K562 (cell line): ENCODE measurements around the gene IL13.

Experiments
- CBX3 ChIP-seq, 2 experiments: IDR thresholded peaks; 1 replicate in 1 of 2; 2 replicates in 1 of 2; pipeline ENCODE4 v1.6.1; 2012; ENCODE audit warnings: inconsistent platforms in 2 of 2, low read length in 2 of 2, borderline replicate concordance in 1 of 2, control low read depth in 1 of 2
- JUNB ChIP-seq: fragments of 450-650 bp; formaldehyde crosslinking; conservative IDR thresholded peaks from 2 replicates; pipeline ENCODE4 v1.4.0; 2020; ENCODE audit warnings: mild to moderate bottlenecking
- KLF10 ChIP-seq: fragments of 250-450 bp; sonication (Bioruptor Pico); IDR thresholded peaks from 2 replicates; pipeline ENCODE4 v1.6.1; 2021; ENCODE audit warnings: matching md5 sums
- PYGO2 ChIP-seq: fragments of 450-650 bp; IDR thresholded peaks from 2 replicates; pipeline ENCODE4 v1.6.1; 2016; ENCODE audit warnings: mild to moderate bottlenecking, missing genetic modification characterization, moderate library complexity, missing compliant biosample characterization
- RFX5 ChIP-seq: IDR thresholded peaks from 2 replicates; pipeline ENCODE4 v1.6.1; 2011; ENCODE audit warnings: low read depth, mild to moderate bottlenecking, improper control_type of control experiment, low read length
- TEAD4 ChIP-seq, 2 experiments: sonication (generic) in 1 of 2; formaldehyde crosslinking in 1 of 2; IDR thresholded peaks; 2 replicates each; pipeline versions ENCODE4 v1.6.1 to v1.8.0; 2012 to 2022; ENCODE audit warnings: borderline replicate concordance in 1 of 2, inconsistent platforms in 1 of 2, low read length in 1 of 2, mild to moderate bottlenecking in 1 of 2, missing genetic modification reagents in 1 of 2

GRCh38 chr5:132635873-132636272, 22.1 kb upstream of the IL13 start:
- TF ChIP-seq TEAD4 (IDR thresholded peaks at IDR 0.05; ENCODE audit: low read length) (no peak), TEAD4 (CRISPR knock-in tag; IDR thresholded peaks at IDR 0.05; ENCODE audit: borderline replicate concordance) (no peak), RFX5 (no peak), KLF10 (CRISPR knock-in tag) (no peak), PYGO2 (tag) (no peak), CBX3 (IDR thresholded peaks at IDR 0.05; ENCODE audit: borderline replicate concordance in 1 of 2, low read length in 2 of 2) (no peak), JUNB (CRISPR knock-in tag) (no peak)
